Mesodermal cell (in vitro differentiated cells): ENCODE data around the gene BMP2K.

Source experiments
- H3K27ac ChIP-seq: 2 replicates; pipeline ENCODE4 v1.7.0; 2013; ENCODE audit warnings: mild to moderate bottlenecking, low read depth, low read length, moderate library complexity; ENCODE audit not compliant: severe bottlenecking
- H3K36me3 ChIP-seq: 2 replicates; pipeline ENCODE4 v1.7.1; 2013; ENCODE audit warnings: mild to moderate bottlenecking, low read length, moderate library complexity; ENCODE audit not compliant: control insufficient read depth, insufficient read depth
- H3K4me1 ChIP-seq: one replicate; pipeline ENCODE4 v1.7.1; 2013; ENCODE audit warnings: mild to moderate bottlenecking, low read length; ENCODE audit not compliant: insufficient read depth, control insufficient read depth, poor library complexity, severe bottlenecking
- H3K4me3 ChIP-seq: 2 replicates; pipeline ENCODE4 v1.7.0; 2013; ENCODE audit warnings: low read length, control low read depth, mild to moderate bottlenecking; ENCODE audit not compliant: insufficient read depth, poor library complexity, severe bottlenecking; ENCODE audit errors: extremely low read depth
- H3K9me3 ChIP-seq: 2 replicates; pipeline ENCODE4 v1.7.1; 2013; ENCODE audit warnings: mild to moderate bottlenecking, low read length, moderate library complexity; ENCODE audit not compliant: control insufficient read depth
- WGBS, 2 experiments: methylation state at CpG; one replicate each; pipeline ENCODE4 v1.1.5; 2013; ENCODE audit warnings: missing lambda C conversion rate in 2 of 2; ENCODE audit not compliant: insufficient coverage in 2 of 2; 5-methylcytosine and 5-hydroxymethylcytosine counted together

Gene BMP2K

GRCh38 chr4:78764498-78764961, 11.6 kb upstream of the BMP2K start:
- Histone ChIP-seq H3K4me3 (no peak overlapping the region), H3K27ac (no peak overlapping the region), H3K36me3 (no peaks in the 10 kb centered on the region), H3K9me3 (no peaks in the 10 kb centered on the region), H3K4me1 (no peaks in the 10 kb centered on the region)

GRCh38 chr4:78765432-78766006, 10.6 kb upstream of the BMP2K start:
- Histone ChIP-seq H3K9me3 (no peaks in the 10 kb centered on the region), H3K4me3 (no peak overlapping the region), H3K27ac (no peak overlapping the region), H3K36me3 (no peaks in the 10 kb centered on the region), H3K4me1 (no peaks in the 10 kb centered on the region)
- WGBS, 2 experiments: no CpG with 5 or more reads among the region's 1 CpG

GRCh38 chr4:78766026-78766425, 10.1 kb upstream of the BMP2K start:
- Histone ChIP-seq H3K4me1 (no peaks in the 10 kb centered on the region), H3K9me3 (no peaks in the 10 kb centered on the region), H3K27ac (no peak overlapping the region), H3K4me3 (no peak overlapping the region), H3K36me3 (no peaks in the 10 kb centered on the region)
- 83 to 100% methylated on average over 2 of the region's 3 CpGs for WGBS, 2 experiments

GRCh38 chr4:78766650-78767049, 9.5 kb upstream of the BMP2K start:
- H3K36me3 ChIP-seq: no peaks in the 10 kb centered on the region
- 95% methylated on average over 3 to 4 of the region's 5 CpGs for WGBS, 2 experiments
- H3K4me3 ChIP-seq: no peak overlapping the region
- H3K27ac ChIP-seq: no peak overlapping the region
- H3K9me3 ChIP-seq: no peaks in the 10 kb centered on the region
- H3K4me1 ChIP-seq: no peaks in the 10 kb centered on the region

- no peaks in the 10 kb centered on the region for H3K36me3 ChIP-seq
- no peaks in the 10 kb centered on the region for H3K9me3 ChIP-seq
- H3K27ac ChIP-seq: no peak overlapping the region
- H3K4me3 ChIP-seq: no peak overlapping the region
- H3K4me1 ChIP-seq: no peaks in the 10 kb centered on the region
Observed at GRCh38 chr4:78767350-78767749, 8.8 kb upstream of the BMP2K start.

- H3K4me3 ChIP-seq: no peak overlapping the region
- H3K27ac ChIP-seq: no peak overlapping the region
- 87 to 96% methylated on average over 10 to 12 of the region's 12 CpGs for WGBS, 2 experiments
- no peaks in the 10 kb centered on the region for H3K36me3 ChIP-seq
- H3K9me3 ChIP-seq: no peaks in the 10 kb centered on the region
- H3K4me1 ChIP-seq: no peaks in the 10 kb centered on the region
Observed at GRCh38 chr4:78768452-78769180, 7.5 kb upstream of the BMP2K start.

- peaks cover 7% of the 10 kb centered on the region for H3K4me1 ChIP-seq
- H3K4me3 ChIP-seq: no peak overlapping the region
- H3K9me3 ChIP-seq: no peaks in the 10 kb centered on the region
- no peaks in the 10 kb centered on the region for H3K36me3 ChIP-seq
- 80 to 100% methylated on average over 1 to 2 of the region's 3 CpGs for WGBS, 2 experiments
- no peak overlapping the region for H3K27ac ChIP-seq
Observed at GRCh38 chr4:78770091-78770642, 6.0 kb upstream of the BMP2K start.

GRCh38 chr4:78772526-78773091, 3.5 kb upstream of the BMP2K start:
- Histone ChIP-seq H3K4me3 (no peak overlapping the region), H3K27ac (no peak overlapping the region), H3K9me3 (no peaks in the 10 kb centered on the region), H3K36me3 (no peaks in the 10 kb centered on the region), H3K4me1 (peaks cover 7% of the 10 kb centered on the region)
- 83 to 100% methylated on average over 1 to 2 of the region's 4 CpGs for WGBS, 2 experiments

GRCh38 chr4:78774417-78774816, 1.7 kb upstream of the BMP2K start:
- no CpG with 5 or more reads among the region's 3 CpGs for WGBS, 2 experiments
- Histone ChIP-seq H3K4me1 (peaks cover 7% of the 10 kb centered on the region), H3K36me3 (no peaks in the 10 kb centered on the region), H3K4me3 (no peak overlapping the region), H3K9me3 (no peaks in the 10 kb centered on the region), H3K27ac (no peak overlapping the region)

- WGBS, 2 experiments: 1 to 2% methylated on average over 20 to 31 of the region's 54 CpGs
- Histone ChIP-seq H3K4me3 (peak overlapping the region; percentile 82), H3K9me3 (no peaks in the 10 kb centered on the region), H3K27ac (peak overlapping the region; percentile 95), H3K36me3 (no peaks in the 10 kb centered on the region), H3K4me1 (peaks cover 13% of the 10 kb centered on the region)
Observed at GRCh38 chr4:78775303-78776078, 659 bp upstream of the BMP2K start.
